IPS DF 4.7 (cell line): ENCODE measurements around the gene GRIN2C.
"Not testable (repeated sequence)": the region's sequence is repeated elsewhere in the genome, so short reads cannot be mapped to it uniquely, and the experiment has no call there.

ENCODE experiments used
- DNase-seq: peaks from one replicate; pipeline ENCODE4 v3.0.0-alpha.2; 2013; ENCODE audit warnings: low spot score; ENCODE audit errors: extremely low read depth

Gene GRIN2C

DNA sequence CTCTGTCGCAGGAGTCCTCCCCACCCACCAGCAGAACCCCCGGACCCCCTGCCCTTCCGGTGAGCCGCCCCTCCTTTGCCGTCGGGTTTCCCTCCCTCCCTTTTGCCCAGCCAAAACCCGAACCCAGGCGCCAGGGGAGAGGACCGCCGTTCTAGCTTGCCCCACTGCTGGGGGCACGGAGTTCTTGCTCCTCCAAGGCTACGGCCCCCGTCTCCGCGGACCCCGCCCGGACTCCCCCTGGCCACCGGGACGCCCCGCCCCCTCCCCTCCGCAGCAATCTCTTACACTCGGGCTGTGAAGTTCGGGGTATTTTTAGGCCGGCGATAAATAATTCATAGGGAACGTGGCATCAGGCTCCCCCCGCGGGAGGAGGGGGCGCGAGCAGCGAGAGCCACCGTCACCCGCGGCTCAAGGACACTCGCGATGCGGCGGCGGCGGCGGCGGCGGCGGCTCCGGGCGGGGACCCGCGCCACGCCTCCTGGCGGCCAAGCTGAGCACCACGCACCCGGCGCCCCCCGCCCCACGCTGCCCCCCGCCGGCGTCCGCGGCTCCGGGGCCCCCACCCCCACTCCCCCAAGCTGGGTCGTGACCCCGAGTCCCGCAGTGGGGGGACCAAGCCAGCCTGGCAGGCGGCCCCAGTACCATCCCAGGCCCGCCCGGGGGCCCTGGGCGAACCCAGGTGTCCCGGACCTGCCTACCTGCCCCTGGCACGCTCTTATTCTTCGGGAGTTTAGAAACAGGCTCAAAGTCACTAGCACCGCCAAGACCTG lies at the start of gene GRIN2C:
TSS of gene GRIN2C (minus strand) at position 427 of the 770 bp plus-strand sequence. CDS start 4,793 bp downstream, outside the sequence.
- DNase-seq = no peak

- DNase-seq = not testable (repeated sequence)
These were observed 49.4 kb upstream of the GRIN2C start for GRCh38 chr17:74909097-74909496.

GRCh38 chr17:74907012-74907411 lies 47.3 kb upstream of the GRIN2C start:
- no peak for DNase-seq

DNA sequence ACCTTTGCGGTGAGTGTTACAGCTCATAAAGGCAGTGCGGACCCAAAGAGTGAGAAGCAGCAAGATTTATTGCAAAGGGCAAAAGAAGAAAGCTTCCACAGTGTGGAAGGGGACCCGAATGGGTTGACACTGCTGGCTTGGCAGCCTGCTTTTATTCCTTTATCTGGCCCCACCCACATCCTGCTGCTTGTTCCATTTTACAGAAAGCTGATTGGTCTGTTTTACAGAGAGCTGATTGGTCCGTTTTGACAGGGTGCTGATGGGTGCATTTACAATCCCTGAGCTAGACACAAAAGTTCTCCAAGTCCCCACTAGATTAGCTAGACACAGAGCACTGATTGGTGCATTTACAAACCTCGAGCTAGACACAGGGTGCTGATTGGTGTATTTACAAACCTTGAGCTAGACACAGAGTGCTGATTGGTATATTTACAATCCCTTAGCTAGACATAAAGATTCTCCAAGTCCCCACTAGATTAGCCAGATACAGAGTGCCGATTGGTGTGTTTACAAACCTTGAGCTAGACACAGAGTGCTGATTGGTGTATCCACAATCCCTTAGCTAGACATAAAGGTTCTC lies 46.6 kb upstream of the GRIN2C start:
- not testable (repeated sequence) for DNase-seq

DNA sequence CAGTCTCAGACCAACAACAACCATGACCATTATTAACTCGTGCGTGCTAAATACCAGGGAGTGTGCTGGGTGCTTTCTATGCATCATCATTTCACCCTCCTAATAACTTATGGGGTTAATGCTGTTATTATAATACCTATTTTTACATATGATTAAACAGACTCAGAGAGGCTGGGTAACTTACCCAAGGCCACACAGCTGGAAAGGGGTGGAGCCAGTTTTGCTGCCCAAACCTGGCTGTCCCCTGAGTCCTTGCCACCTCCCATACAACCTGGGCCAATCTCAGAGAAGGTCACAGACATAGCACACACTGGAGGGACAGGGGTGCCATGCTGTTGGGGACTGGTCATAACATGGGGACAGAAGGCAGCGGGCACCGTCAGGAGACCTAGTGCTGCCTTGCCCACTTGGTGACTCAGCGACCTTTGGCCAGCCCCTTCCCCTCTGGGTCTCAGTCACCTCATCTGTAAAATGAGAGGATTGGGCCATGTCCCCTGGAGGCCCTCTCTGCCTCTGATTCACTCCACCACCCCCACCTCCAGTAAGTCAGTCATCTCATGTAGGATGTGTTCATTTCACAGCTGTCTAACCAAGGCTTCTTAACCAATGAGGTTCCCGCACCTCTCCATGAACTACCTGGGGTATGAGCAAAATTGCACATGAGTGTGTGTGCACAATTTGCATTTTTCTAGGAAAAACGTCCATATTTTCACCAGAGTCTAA lies 45.2 kb upstream of the GRIN2C start:
- DNase-seq = no peak

- DNase-seq = no peak
These were observed 44.0 kb upstream of the GRIN2C start for GRCh38 chr17:74903671-74904070.

DNA sequence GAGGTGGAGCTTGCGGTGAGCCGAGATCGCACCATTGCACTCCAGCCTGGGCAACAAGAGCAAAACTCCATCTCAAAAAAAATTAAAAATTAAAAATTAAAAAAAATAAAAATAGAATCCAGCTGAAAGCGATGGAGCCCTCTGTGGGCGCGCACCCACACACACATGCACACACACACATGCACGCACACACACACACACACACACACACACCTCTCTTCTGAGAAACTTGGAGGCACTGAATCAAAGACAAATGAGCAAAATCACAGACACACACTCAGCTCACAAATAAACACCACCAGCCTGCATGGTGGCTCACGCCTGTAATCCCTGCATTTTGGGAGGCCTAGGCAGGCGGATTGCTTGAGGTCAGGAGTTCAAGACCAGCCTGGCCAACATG lies 43.3 kb upstream of the GRIN2C start:
- no peak for DNase-seq

GRCh38 chr17:74901353-74902135 lies 41.9 kb upstream of the GRIN2C start:
- DNase-seq = no peak

DNA sequence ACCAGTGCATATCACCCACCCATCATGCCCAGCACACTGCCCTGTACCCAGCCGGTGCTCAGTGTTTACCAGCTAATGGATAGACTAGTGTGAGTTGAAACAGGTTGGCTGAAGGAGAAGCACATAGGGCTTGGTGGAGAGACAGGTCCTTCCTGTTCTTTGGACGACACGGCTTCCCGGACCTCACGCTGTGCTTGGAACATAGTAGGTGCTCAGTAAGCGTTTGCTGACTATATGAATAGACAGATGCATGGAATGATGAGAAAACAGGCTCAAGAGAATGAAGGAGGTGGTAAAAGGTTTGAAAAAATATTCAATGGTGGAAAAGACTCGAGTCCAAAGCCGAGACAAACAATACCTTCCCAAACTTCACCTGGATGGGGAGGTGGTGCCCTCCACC lies 40.5 kb upstream of the GRIN2C start:
- no peak for DNase-seq

GRCh38 chr17:74898376-74898946 lies 38.8 kb upstream of the GRIN2C start:
- DNase-seq = no peak

- DNase-seq = no peak
These were observed 34.4 kb upstream of the GRIN2C start for GRCh38 chr17:74893936-74894671.

GRCh38 chr17:74892974-74893911 lies 33.6 kb upstream of the GRIN2C start, which contains the start of gene FADS6:
Gene FADS6 (minus strand): TSS chr17:74893633. CDS start chr17:74893595, 38 bp downstream.
- no peak for DNase-seq

DNA sequence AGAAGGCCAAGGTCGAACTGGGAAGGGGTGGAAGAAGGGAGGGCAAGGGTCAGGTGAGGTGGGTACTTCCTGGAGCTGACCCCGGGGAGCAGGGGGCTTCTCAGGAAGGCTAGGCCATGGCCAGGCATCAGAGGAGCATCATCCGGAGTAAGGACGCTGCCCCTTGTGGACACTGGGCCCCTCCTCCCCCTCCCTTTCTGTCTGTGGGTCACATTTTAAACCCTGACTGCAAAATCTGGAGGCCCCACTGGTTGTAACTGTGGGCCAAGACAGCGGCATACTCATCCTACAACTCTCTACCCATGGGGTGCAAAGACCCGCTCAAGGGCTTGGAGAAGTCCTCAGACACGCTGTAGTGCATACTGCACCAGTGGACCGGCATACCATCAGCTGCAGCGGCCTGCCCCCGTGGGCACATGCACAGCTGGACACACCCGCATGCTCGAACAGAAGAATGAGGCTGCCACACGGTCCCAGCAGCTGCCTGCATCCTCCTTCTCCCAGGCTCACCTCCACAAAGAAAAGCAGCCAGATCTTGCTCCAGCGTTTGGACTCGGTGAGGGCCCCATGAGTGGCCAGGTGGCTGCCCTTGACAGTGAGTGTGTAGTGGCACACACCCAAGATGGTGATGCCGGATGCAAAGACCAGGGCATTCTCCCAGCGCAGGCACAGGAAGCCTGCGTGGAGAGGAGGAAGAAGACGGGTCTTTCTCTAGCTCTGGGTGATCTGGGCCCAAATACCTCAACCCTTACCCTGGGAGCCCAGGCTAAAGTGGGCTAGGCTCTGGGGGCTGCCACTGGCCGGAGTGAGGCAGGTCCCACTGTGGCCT lies 32.5 kb upstream of the GRIN2C start:
- DNase-seq = no peak

GRCh38 chr17:74890554-74890953 lies 30.9 kb upstream of the GRIN2C start:
- DNase-seq = no peak

- no peak for DNase-seq
These were observed 28.8 kb upstream of the GRIN2C start for GRCh38 chr17:74888469-74888868.

GRCh38 chr17:74883241-74883745 lies 23.6 kb upstream of the GRIN2C start:
- DNase-seq = no peak

DNA sequence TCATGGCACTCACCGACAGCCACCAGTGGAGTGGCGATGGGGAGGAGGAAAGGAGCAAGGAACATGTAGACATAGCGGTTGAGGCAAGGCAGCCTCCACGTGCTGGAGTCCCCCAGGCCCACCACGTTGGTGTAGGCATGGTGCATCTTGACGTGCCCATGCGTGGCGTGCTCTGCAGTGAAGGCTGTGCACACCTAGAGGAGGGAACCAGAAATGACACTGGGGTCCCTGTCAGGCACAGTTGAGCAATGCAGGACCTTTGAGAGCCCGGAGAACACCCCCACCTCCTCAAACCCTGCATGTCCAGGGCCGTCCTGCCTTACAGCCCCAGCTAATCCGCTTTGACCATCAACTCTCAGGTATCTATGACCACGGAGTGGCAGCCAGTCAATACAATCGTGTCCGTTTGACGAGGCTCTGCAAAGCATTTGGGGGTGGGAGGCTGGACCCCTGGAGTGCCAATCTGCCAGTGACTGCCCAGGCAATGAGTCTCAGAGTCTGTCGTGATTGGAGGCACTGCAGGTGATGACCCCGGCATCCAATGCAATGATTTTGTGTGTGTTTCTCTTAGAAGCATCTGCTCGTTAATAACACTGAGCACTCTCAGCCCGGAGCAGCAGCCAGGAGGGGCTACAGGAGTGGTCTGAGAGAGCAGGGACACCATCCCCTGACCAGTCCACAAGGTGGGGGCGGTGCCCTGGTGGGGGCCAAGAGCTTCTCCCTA lies 23.0 kb upstream of the GRIN2C start:
- DNase-seq = no peak

DNA sequence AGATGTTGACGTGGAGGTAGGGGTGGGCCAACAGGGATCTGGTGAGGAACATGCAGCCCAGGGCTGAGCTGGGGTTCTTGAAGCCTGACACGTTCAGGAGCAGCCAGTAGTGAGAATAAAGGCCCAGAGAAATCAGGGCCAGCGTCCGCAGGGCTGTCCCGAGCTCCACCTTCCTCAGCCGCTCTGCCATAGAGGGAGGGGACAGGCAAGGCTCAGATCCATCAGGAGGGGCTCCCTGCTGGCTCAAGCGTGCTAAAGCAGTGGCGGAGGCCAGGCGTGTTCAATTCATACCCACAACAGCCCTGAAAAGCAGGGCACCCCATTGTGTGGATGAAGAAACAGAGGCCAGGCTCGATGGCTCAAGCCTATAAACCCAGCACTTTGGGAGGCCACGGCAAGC lies 21.4 kb upstream of the GRIN2C start:
- no peak for DNase-seq
